Measurements from ENCODE around the gene OXSM. TPM values are rescaled to one million over a fixed set of nuclear protein-coding genes. Genes with fewer than 3 reads are reported as not detected.

The OXSM gene
- polyA plus RNA-seq, 1 donor (not counting 4 experiments of a cell fraction or from before 2014, with no cell fraction given): 31.6 TPM

GRCh38 chr3:25784971-25785370 lies 4.9 kb upstream of the OXSM start:
- TF ChIP-seq, protein P1, sequence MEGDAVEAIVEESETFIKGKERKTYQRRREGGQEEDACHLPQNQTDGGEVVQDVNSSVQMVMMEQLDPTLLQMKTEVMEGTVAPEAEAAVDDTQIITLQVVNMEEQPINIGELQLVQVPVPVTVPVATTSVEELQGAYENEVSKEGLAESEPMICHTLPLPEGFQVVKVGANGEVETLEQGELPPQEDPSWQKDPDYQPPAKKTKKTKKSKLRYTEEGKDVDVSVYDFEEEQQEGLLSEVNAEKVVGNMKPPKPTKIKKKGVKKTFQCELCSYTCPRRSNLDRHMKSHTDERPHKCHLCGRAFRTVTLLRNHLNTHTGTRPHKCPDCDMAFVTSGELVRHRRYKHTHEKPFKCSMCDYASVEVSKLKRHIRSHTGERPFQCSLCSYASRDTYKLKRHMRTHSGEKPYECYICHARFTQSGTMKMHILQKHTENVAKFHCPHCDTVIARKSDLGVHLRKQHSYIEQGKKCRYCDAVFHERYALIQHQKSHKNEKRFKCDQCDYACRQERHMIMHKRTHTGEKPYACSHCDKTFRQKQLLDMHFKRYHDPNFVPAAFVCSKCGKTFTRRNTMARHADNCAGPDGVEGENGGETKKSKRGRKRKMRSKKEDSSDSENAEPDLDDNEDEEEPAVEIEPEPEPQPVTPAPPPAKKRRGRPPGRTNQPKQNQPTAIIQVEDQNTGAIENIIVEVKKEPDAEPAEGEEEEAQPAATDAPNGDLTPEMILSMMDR (optimal IDR thresholded peaks at IDR 0.05 in 1 of 3, IDR thresholded peaks at IDR 0.05 in 1 of 3, conservative IDR thresholded peaks at IDR 0.05 in 1 of 3; ENCODE audit: extremely low read depth in 1 of 3, insufficient read depth in 2 of 3, low read length in 3 of 3): no peak
- no peak for TF ChIP-seq EZH2 (IDR thresholded peaks at IDR 0.05; ENCODE audit: low read length)
- FAIRE-seq (no peak), DNase-seq (ENCODE audit: low read depth, low spot score) (no peak)
- Histone ChIP-seq H4K20me1 (ENCODE audit: control insufficient read depth, extremely low read depth, insufficient read depth, low read length) (no peaks in the 10 kb centered on the region), H3K9ac (ENCODE audit: control insufficient read depth, extremely low read depth, insufficient read depth, low read length) (no peak overlapping the region), H3K9me3 (ENCODE audit: control insufficient read depth, low read depth, low read length) (no peaks in the 10 kb centered on the region), H3K4me3 (ENCODE audit: control insufficient read depth in 2 of 3, extremely low read depth in 1 of 3, insufficient read depth in 2 of 3, low read depth in 1 of 3, low read length in 3 of 3) (no peak overlapping the region), H3K27ac (ENCODE audit: control insufficient read depth, insufficient read depth, low read length) (no peak overlapping the region), H3K36me3 (ENCODE audit: control insufficient read depth in 2 of 2, extremely low read depth in 1 of 2, insufficient read depth in 2 of 2, low read length in 2 of 2) (no peaks in the 10 kb centered on the region), H3K27me3 (ENCODE audit: control insufficient read depth, extremely low read depth, insufficient read depth, low read length) (no peaks in the 10 kb centered on the region), H3K79me2 (ENCODE audit: control insufficient read depth, insufficient read depth, low read length) (peaks cover 26% of the 10 kb centered on the region), H3K9me1 (ENCODE audit: control insufficient read depth, extremely low read depth, insufficient read depth, low read length) (no peaks in the 10 kb centered on the region), H3K4me2 (ENCODE audit: control insufficient read depth, extremely low read depth, insufficient read depth, low read depth, low read length) (no peak overlapping the region), H3K4me1 (ENCODE audit: control insufficient read depth, extremely low read depth, insufficient read depth, low read length) (peaks cover 9% of the 10 kb centered on the region), H2AFZ (ENCODE audit: control insufficient read depth, low read length) (no peak overlapping the region)
- dilution Hi-C loops (cut with MboI; ENCODE audit: extremely low pct_ligation_motif_present, low sequenced_read_pairs): no loop called here

GRCh38 chr3:25785826-25786225 lies 4.1 kb upstream of the OXSM start:
- Histone ChIP-seq H3K27ac (ENCODE audit: control insufficient read depth, insufficient read depth, low read length) (no peak overlapping the region), H3K9me3 (ENCODE audit: control insufficient read depth, low read depth, low read length) (no peaks in the 10 kb centered on the region), H3K9me1 (ENCODE audit: control insufficient read depth, extremely low read depth, insufficient read depth, low read length) (no peaks in the 10 kb centered on the region), H2AFZ (ENCODE audit: control insufficient read depth, low read length) (no peak overlapping the region), H3K79me2 (ENCODE audit: control insufficient read depth, insufficient read depth, low read length) (peaks cover 22% of the 10 kb centered on the region), H3K4me1 (ENCODE audit: control insufficient read depth, extremely low read depth, insufficient read depth, low read length) (peaks cover 9% of the 10 kb centered on the region), H3K36me3 (ENCODE audit: control insufficient read depth in 2 of 2, extremely low read depth in 1 of 2, insufficient read depth in 2 of 2, low read length in 2 of 2) (no peaks in the 10 kb centered on the region), H4K20me1 (ENCODE audit: control insufficient read depth, extremely low read depth, insufficient read depth, low read length) (no peaks in the 10 kb centered on the region), H3K4me2 (ENCODE audit: control insufficient read depth, extremely low read depth, insufficient read depth, low read depth, low read length) (no peak overlapping the region), H3K4me3 (ENCODE audit: control insufficient read depth in 2 of 3, extremely low read depth in 1 of 3, insufficient read depth in 2 of 3, low read depth in 1 of 3, low read length in 3 of 3) (no peak overlapping the region), H3K27me3 (ENCODE audit: control insufficient read depth, extremely low read depth, insufficient read depth, low read length) (no peaks in the 10 kb centered on the region), H3K9ac (ENCODE audit: control insufficient read depth, extremely low read depth, insufficient read depth, low read length) (no peak overlapping the region)
- TF ChIP-seq EZH2 (IDR thresholded peaks at IDR 0.05; ENCODE audit: low read length): no peak
- TF ChIP-seq, protein P1 (optimal IDR thresholded peaks at IDR 0.05 in 1 of 3, IDR thresholded peaks at IDR 0.05 in 1 of 3, conservative IDR thresholded peaks at IDR 0.05 in 1 of 3; ENCODE audit: extremely low read depth in 1 of 3, insufficient read depth in 2 of 3, low read length in 3 of 3): no peak
- DNase-seq (ENCODE audit: low read depth, low spot score) (no peak), FAIRE-seq (peak; percentile 32)
- dilution Hi-C loops (cut with MboI; ENCODE audit: extremely low pct_ligation_motif_present, low sequenced_read_pairs): no loop called here

Measured in keratinocyte (primary cell).